ENCODE data around the gene HRH2.

- TF ChIP-seq TAF1 (IDR thresholded peaks at IDR 0.05; ENCODE audit: low read depth, low read length) (no peak), POLR2AphosphoS5 (IDR thresholded peaks at IDR 0.05; ENCODE audit: low read depth, low read length) (no peak)
These were observed 56.1 kb downstream of the HRH2 start for GRCh38 chr5:175713930-175714329.
